Measurements from ENCODE around the gene CLIC1. TPM values are rescaled to one million over a fixed set of nuclear protein-coding genes. Genes with fewer than 3 reads are reported as not detected.

The CLIC1 gene
- total RNA-seq, 1 experiment from 2014 or later = 374 TPM

GRCh38 chr6:31740397-31741223, 4.3 kb upstream of the CLIC1 start:
- POLR2A ChIA-PET = interaction anchor here (0.6 to 3.6 kb wide), 16 partner anchors 11 to 135 kb away, joined by 3 to 32 read pairs (median 3); partner anchors contain the start of genes C6orf47, DDAH2, GPANK1 and HSPA1A
- H3K36me3 Mint-ChIP-seq (ENCODE audit: insufficient read depth, unreplicated experiment) = peaks cover 51% of the 10 kb centered on the region

GRCh38 chr6:31739639-31740396, 3.5 kb upstream of the CLIC1 start, which contains the start of gene MSH5:
Gene MSH5 (plus strand): TSS chr6:31740005. CDS start chr6:31740467, 462 bp downstream.
- CTCF ChIA-PET = interaction anchor here (0.6 to 3.8 kb wide), 11 partner anchors 10 to 141 kb away, joined by 3 to 32 read pairs (median 5); partner anchors contain the start of genes DDAH2, LSM2 and LY6G5C
- Histone ChIP-seq H3K9me3 (no peaks in the 10 kb centered on the region), H3K36me3 (ENCODE audit: control insufficient read depth, insufficient read depth, low read length) (no peaks in the 10 kb centered on the region), H3K4me3 (ENCODE audit: low read depth, low read length) (peak within 1 kb of the TSS; percentile 69), H3K27me3 (replicated peaks; ENCODE audit: control insufficient read depth, insufficient read depth, low read length) (no peaks in the 10 kb centered on the region), H3K4me1 (peaks cover 23% of the 10 kb centered on the region)
- peak; percentile 99 for DNase-seq
- peaks cover 22% of the 10 kb centered on the region for H3K4me1 Mint-ChIP-seq (ENCODE audit: low read depth, unreplicated experiment)
- H3K9me3 Mint-ChIP-seq (ENCODE audit: unreplicated experiment) = no peaks in the 10 kb centered on the region
- BruUV-seq (replicated peaks) = no TSS peak
- H3K36me3 Mint-ChIP-seq (ENCODE audit: insufficient read depth, unreplicated experiment) = peaks cover 54% of the 10 kb centered on the region
- H3K4me3 Mint-ChIP-seq (ENCODE audit: unreplicated experiment) = peak within 1 kb of the TSS; percentile 95
- intact Hi-C loops (cut with micrococcal nuclease; ENCODE audit: unreplicated experiment) = loop anchor here (1.0 to 5.0 kb wide), 5 partner anchors 23 to 193 kb away; partner anchors contain the start of genes ABHD16A, ATP6V1G2, CSNK2B and LY6G5B
- POLR2A ChIA-PET = interaction anchor here (0.5 to 3.6 kb wide), 16 partner anchors 10 to 1231 kb away, joined by 3 to 59 read pairs (median 10); partner anchors contain the start of genes C6orf47, DDAH2, GPANK1 and HSPA1A
- no peaks in the 10 kb centered on the region for H3K27me3 Mint-ChIP-seq (ENCODE audit: insufficient read depth, unreplicated experiment)
- no peak for TF ChIP-seq CTCF (IDR thresholded peaks at IDR 0.05; ENCODE audit: insufficient read depth in 1 of 2, low read depth in 1 of 2, low read length in 1 of 2, severe bottlenecking in 1 of 2, unreplicated experiment in 1 of 2)
- peak within 1 kb of the TSS; percentile 98 for H3K27ac Mint-ChIP-seq (ENCODE audit: unreplicated experiment)

More at GRCh38 chr6:31740397-31741223, 4.3 kb upstream of the CLIC1 start:
- Mint-ChIP-seq H3K27ac (ENCODE audit: unreplicated experiment) (peak overlapping the region; percentile 98), H3K9me3 (ENCODE audit: unreplicated experiment) (no peaks in the 10 kb centered on the region), H3K4me1 (ENCODE audit: low read depth, unreplicated experiment) (peaks cover 22% of the 10 kb centered on the region), H3K27me3 (ENCODE audit: insufficient read depth, unreplicated experiment) (no peaks in the 10 kb centered on the region), H3K4me3 (ENCODE audit: unreplicated experiment) (peak overlapping the region; percentile 95)
- peaks cover 23% of the 10 kb centered on the region for H3K4me1 ChIP-seq
- TF ChIP-seq CTCF (IDR thresholded peaks at IDR 0.05; ENCODE audit: insufficient read depth in 1 of 2, low read depth in 1 of 2, low read length in 1 of 2, severe bottlenecking in 1 of 2, unreplicated experiment in 1 of 2) = no peak
- H3K4me3 ChIP-seq (ENCODE audit: low read depth, low read length) = peak overlapping the region; percentile 69
- TSS peak; percentile 32 for BruUV-seq (replicated peaks)
- intact Hi-C loops (cut with micrococcal nuclease; ENCODE audit: unreplicated experiment) = no loop called here
- H3K36me3 ChIP-seq (ENCODE audit: control insufficient read depth, insufficient read depth, low read length) = no peaks in the 10 kb centered on the region
- H3K27me3 ChIP-seq (replicated peaks; ENCODE audit: control insufficient read depth, insufficient read depth, low read length) = no peaks in the 10 kb centered on the region
- no peak for DNase-seq
- H3K9me3 ChIP-seq = no peaks in the 10 kb centered on the region
- CTCF ChIA-PET = interaction anchor here (0.6 to 3.8 kb wide), 8 partner anchors 11 to 158 kb away, joined by 3 to 32 read pairs (median 4); partner anchors contain the start of genes DDAH2 and LSM2
